ENCODE measurements around the gene C1QL2. TPM values are rescaled to one million over a fixed set of nuclear protein-coding genes. Genes with fewer than 3 reads are reported as not detected.

The C1QL2 gene
- total and polyA plus RNA-seq, 10 donors = not detected

GRCh38 chr2:119175517-119175916 is 17.0 kb upstream of the C1QL2 start:
- intact Hi-C loops (cut with DNase I; ENCODE audit: low total_unique reads) = no loop called here

GRCh38 chr2:119174993-119175347 is 16.4 kb upstream of the C1QL2 start:
- Histone ChIP-seq H3K4me1 (no peaks in the 10 kb centered on the region), H3K36me3 (no peaks in the 10 kb centered on the region), H3K9me3 (no peaks in the 10 kb centered on the region), H3K27me3 (replicated peaks in 1 of 7) (peaks cover 0 to 6% (median 0%) of the 10 kb centered on the region in 7 donors), H3K4me3 (no peak overlapping the region), H3K27ac (no peak overlapping the region)
- intact Hi-C loops (cut with DNase I; ENCODE audit: low total_unique reads) = no loop called here
- 78 to 95% (median 89%) methylated on average over 6 of the region's 6 CpGs for WGBS, 5 donors
- no peak for TF ChIP-seq CTCF (IDR thresholded peaks at IDR 0.05 in 8 of 11, conservative IDR thresholded peaks at IDR 0.05 in 3 of 11)
- TF ChIP-seq POLR2AphosphoS5 (IDR thresholded peaks at IDR 0.05) = no peak
- TF ChIP-seq POLR2A (IDR thresholded peaks at IDR 0.05) = no peak
- no peak for DNase-seq

More at GRCh38 chr2:119175517-119175916, 17.0 kb upstream of the C1QL2 start:
- no peak for TF ChIP-seq POLR2A (IDR thresholded peaks at IDR 0.05)
- peak in 1 of 11 experiments; percentile 16 for TF ChIP-seq CTCF (IDR thresholded peaks at IDR 0.05 in 8 of 11, conservative IDR thresholded peaks at IDR 0.05 in 3 of 11)
- H3K9me3 ChIP-seq = no peaks in the 10 kb centered on the region
- H3K36me3 ChIP-seq = no peaks in the 10 kb centered on the region
- H3K4me3 ChIP-seq = no peak overlapping the region
- H3K4me1 ChIP-seq = no peaks in the 10 kb centered on the region
- peaks cover 0 to 2% (median 0%) of the 10 kb centered on the region in 7 donors for H3K27me3 ChIP-seq (replicated peaks in 1 of 7)
- DNase-seq = no peak
- H3K27ac ChIP-seq = no peak overlapping the region
- 74 to 92% (median 76%) methylated on average over 10 of the region's 10 CpGs for WGBS, 5 donors

- H3K27me3 ChIP-seq (replicated peaks in 1 of 7) = peaks cover 0 to 11% (median 0%) of the 10 kb centered on the region in 7 donors
- no peak overlapping the region for H3K4me3 ChIP-seq
- no peaks in the 10 kb centered on the region for H3K4me1 ChIP-seq
- intact Hi-C loops (cut with DNase I; ENCODE audit: low total_unique reads) = no loop called here
- DNase-seq = peak; percentile 84
- no peak overlapping the region for H3K27ac ChIP-seq
- H3K9me3 ChIP-seq = no peaks in the 10 kb centered on the region
- no peaks in the 10 kb centered on the region for H3K36me3 ChIP-seq
- 63 to 67% (median 65%) methylated on average over 22 of the region's 22 CpGs for WGBS, 5 donors
- no peak for TF ChIP-seq POLR2A (IDR thresholded peaks at IDR 0.05)
- peak in 9 of 11 experiments; percentile 41 to 79 (median 71) for TF ChIP-seq CTCF (IDR thresholded peaks at IDR 0.05 in 8 of 11, conservative IDR thresholded peaks at IDR 0.05 in 3 of 11)
Observed at GRCh38 chr2:119174216-119174992, 15.9 kb upstream of the C1QL2 start.

GRCh38 chr2:119173556-119174060 is 15.1 kb upstream of the C1QL2 start:
- no peaks in the 10 kb centered on the region for H3K4me1 ChIP-seq
- no peak overlapping the region for H3K27ac ChIP-seq
- no peak for DNase-seq
- H3K9me3 ChIP-seq = no peaks in the 10 kb centered on the region
- H3K36me3 ChIP-seq = no peaks in the 10 kb centered on the region
- TF ChIP-seq POLR2A (IDR thresholded peaks at IDR 0.05) = no peak
- no peak for TF ChIP-seq POLR2AphosphoS5 (IDR thresholded peaks at IDR 0.05)
- no peak for TF ChIP-seq CTCF (IDR thresholded peaks at IDR 0.05 in 8 of 11, conservative IDR thresholded peaks at IDR 0.05 in 3 of 11)
- no peak overlapping the region for H3K4me3 ChIP-seq
- intact Hi-C loops (cut with DNase I; ENCODE audit: low total_unique reads) = no loop called here
- H3K27me3 ChIP-seq (replicated peaks in 1 of 7) = peaks cover 0 to 19% (median 0%) of the 10 kb centered on the region in 7 donors
- 90 to 93% (median 93%) methylated on average over 14 of the region's 14 CpGs for WGBS, 5 donors

Measured in spleen (tissue), 11 donors.